ENCODE data around the gene ITSN2.
A peak's percentile ranks its signal among the peaks of the same experiment; 100 is the strongest.

Gene ITSN2

DNA sequence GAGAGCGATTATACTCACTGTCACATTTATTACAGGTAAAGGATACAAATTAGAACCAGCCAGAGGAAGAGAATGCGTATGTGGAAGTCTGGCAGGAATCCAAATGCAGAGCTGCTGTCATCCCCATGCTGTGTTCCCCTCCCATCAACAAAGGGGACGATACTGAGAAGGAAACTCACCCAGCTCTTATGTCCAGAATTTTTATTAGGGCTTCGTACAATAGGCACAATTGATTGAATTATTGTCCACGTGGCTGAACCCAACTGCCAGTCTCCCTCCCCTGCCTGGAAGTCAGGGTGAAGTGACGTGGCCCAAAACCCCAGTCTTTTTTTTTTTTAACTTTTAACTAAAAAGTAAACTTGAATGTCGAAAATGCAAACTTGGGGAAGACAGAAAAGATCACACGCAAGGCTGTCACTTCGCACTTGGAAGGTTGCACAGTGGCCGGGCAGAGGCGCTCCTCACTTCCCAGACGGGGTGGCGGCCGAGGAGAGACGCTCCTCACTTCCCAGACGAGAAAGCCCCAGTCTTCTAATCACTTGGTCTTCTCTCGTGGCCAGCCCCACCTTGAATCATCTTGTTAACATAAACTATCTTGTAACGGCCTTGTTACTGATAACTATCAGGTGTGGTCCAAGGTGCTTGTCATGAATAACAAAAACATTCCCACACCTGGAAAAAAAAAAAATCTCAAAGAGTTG is 40.0 kb upstream of the ITSN2 start:
- TF ChIP-seq, protein P1, sequence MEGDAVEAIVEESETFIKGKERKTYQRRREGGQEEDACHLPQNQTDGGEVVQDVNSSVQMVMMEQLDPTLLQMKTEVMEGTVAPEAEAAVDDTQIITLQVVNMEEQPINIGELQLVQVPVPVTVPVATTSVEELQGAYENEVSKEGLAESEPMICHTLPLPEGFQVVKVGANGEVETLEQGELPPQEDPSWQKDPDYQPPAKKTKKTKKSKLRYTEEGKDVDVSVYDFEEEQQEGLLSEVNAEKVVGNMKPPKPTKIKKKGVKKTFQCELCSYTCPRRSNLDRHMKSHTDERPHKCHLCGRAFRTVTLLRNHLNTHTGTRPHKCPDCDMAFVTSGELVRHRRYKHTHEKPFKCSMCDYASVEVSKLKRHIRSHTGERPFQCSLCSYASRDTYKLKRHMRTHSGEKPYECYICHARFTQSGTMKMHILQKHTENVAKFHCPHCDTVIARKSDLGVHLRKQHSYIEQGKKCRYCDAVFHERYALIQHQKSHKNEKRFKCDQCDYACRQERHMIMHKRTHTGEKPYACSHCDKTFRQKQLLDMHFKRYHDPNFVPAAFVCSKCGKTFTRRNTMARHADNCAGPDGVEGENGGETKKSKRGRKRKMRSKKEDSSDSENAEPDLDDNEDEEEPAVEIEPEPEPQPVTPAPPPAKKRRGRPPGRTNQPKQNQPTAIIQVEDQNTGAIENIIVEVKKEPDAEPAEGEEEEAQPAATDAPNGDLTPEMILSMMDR (IDR thresholded peaks at IDR 0.05; ENCODE audit: control insufficient read depth, extremely low read depth, insufficient read depth), result no peak
- no peak overlapping the region for H3K4me3 ChIP-seq (ENCODE audit: low read depth, low read length)
- DNase-seq (ENCODE audit: low read depth), result no peak

DNA sequence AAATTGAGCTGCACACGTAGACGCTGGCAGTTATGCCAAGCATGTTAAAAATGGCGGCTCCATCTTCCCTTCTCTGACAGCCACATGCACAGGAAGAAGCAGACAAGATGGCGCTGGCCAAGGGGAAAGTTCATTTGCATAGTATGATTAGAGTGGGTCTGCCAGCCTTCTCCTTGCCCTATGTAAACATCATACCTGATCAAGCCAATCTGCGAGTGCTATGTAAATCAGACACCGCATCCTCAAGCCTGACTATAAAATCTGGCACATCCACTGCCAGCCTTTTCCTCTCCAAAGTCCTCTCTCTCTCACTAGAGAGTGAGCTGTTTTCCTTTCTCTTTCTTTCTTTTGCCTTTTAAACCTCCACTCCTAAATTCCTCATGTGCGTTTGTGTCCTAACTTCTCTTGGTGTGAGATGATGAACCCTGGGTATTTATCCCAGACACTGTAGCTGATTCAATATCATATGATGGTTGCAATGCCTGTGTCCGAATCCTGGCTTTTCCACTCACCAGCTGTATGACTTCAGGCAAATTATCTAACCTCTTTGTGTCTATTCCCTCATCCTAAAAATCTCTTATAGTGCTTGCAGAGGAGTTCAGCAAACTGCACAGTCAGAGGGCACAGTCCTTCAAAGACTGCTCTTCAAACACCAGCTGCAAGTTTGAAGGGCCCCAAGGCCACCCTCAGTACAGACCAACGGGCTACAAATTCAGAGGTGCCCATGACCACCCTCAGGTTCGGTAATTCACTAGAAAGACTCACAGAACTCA is 39.3 kb upstream of the ITSN2 start:
- no peak for DNase-seq (ENCODE audit: low read depth)
- TF ChIP-seq, protein P1 (IDR thresholded peaks at IDR 0.05; ENCODE audit: control insufficient read depth, extremely low read depth, insufficient read depth), result no peak
- H3K4me3 ChIP-seq (ENCODE audit: low read depth, low read length), result no peak overlapping the region

DNA sequence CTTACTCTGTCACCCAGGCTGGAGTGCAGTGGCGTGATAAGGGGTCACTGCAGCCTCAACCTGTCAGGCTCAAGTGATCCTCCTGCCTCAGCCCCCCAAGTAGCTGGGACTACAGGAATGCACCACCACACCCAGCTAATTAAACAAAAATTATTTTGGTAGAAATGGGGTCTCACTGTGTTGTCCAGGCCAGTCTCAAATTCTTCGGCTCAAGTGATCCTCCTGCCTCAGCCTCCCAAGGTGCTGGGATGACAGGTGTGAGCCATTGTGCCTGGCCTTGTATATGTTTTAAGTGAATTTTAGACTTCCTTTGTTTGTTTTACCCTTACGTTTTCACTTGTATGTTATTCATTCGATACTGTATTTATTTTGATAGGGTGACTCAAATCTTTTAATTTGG is 34.7 kb upstream of the ITSN2 start:
- no peak overlapping the region for H3K4me3 ChIP-seq (ENCODE audit: low read depth, low read length)
- TF ChIP-seq, protein P1 (IDR thresholded peaks at IDR 0.05; ENCODE audit: control insufficient read depth, extremely low read depth, insufficient read depth), result no peak
- no peak for DNase-seq (ENCODE audit: low read depth)

DNA sequence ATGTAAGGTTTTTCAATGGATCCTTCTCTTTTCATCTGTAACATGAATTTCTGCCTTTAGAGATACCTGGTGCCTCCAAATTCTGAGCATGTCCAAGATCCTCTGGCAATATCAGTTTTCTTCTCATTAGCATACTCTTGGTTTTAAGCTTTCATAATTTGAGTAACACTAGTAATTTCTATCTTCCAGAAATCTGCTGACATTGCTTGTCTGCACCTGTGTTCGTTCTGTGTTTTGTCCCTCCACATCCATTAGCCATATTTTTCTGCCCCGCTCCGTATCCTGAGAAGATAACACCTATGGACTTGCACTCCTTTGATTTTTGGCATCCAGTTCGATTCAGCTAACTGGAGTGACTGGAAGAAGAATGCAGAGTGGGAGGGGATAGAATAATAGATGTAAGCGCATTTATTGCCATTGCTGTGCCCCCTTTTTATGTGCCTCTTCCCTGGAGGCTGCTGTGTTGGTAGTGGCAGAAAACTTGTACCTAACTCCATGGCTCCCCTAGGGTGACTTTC is 32.3 kb upstream of the ITSN2 start:
- DNase-seq (ENCODE audit: low read depth), result no peak
- TF ChIP-seq, protein P1 (IDR thresholded peaks at IDR 0.05; ENCODE audit: control insufficient read depth, extremely low read depth, insufficient read depth), result no peak
- no peak overlapping the region for H3K4me3 ChIP-seq (ENCODE audit: low read depth, low read length)

DNA sequence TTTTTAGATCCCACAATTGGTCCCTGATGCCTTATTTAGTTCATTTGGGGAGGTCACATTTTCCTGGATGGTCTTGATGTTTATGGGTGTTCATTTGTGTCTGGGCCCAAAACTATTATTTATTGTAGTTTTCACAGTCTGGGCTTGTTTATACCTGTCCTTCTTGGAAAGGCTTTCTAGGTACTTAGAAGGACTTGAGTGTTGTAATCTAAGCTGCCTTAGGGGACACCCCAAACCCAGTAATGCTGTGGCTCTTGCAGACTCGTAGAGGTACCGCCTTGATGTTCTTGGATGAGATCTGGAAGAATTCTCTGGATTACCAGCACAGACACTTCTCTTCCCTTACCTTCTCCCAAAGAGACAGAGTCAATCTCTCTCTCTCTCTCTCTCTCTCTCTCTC is 25.0 kb upstream of the ITSN2 start:
- H3K4me3 ChIP-seq (ENCODE audit: low read depth, low read length), result no peak overlapping the region
- TF ChIP-seq, protein P1 (IDR thresholded peaks at IDR 0.05; ENCODE audit: control insufficient read depth, extremely low read depth, insufficient read depth), result no peak
- no peak for DNase-seq (ENCODE audit: low read depth)

DNA sequence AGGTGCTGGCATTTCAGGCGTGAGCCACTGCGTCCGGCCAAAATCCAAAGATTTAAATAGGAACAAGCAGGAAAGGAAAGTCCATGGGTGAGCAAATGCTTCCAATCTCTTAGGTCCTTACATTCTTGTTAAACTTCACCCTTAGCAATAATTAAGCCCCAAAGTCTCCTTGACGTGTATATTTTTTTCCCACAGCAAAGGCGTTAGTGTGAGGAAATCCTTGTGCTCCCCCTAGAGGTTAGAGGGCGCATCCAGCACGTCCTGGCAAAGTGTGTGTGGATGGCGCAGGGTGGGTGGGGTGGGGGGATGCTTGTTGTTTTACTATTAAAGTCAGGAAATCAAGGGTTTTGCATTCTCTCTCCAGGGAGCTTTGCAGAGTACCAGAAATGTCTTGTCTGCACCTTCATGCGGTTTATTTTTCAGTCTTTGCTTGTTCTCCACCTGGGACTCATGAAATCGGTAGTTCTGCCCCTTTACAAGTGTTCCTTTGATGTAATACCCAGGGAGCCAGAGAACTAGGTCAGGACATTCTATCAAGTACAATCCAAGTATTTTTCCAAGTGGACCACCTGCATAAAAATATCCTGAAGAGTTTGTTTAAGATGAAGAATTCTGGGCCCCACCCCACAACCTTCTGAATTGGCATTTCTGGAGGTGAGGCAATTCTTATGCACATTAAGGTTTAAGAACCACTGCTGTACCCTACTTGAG is 22.2 kb upstream of the ITSN2 start:
- DNase-seq (ENCODE audit: low read depth), result no peak
- H3K4me3 ChIP-seq (ENCODE audit: low read depth, low read length), result no peak overlapping the region
- TF ChIP-seq, protein P1 (IDR thresholded peaks at IDR 0.05; ENCODE audit: control insufficient read depth, extremely low read depth, insufficient read depth), result peak; percentile 72

Measured in LNCaP clone FGC (cell line).